ENCODE measurements around the gene KIR2DL3. TPM values are rescaled to one million over a fixed set of nuclear protein-coding genes. Genes with fewer than 3 reads are reported as not detected.
"Not testable (repeated sequence)": the region's sequence is repeated elsewhere in the genome, so short reads cannot be mapped to it uniquely, and the experiment has no call there.

The KIR2DL3 gene
- total RNA-seq, 1 donor from 2014 or later: 0.38 TPM

DNA sequence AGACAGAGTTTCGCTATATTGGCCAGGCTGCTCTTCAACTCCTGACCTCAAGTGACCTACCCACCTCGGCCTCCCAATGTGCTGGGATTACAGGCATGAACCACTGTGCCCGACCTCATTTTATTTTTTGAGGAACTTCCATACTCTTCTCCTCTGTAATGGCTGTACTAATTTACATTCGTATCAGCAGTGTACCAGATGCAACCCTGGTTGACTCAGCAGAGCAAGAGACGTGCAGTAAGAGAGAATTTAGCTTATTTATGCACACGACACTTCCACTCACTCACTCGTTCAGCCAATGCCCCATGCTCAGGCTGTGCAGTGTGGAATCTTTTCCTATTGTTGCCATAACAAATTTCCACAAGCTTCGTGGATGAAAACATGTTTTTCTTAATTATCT, 7.1 kb upstream of the KIR2DL3 start:
- Histone ChIP-seq H3K27me3 (ENCODE audit: low read depth) (no peaks in the 10 kb centered on the region), H3K36me3 (no peaks in the 10 kb centered on the region), H3K27ac (no peak overlapping the region), H3K4me3 (no peak overlapping the region), H3K4me1 (no peaks in the 10 kb centered on the region), H3K9me3 (peaks cover 4% of the 10 kb centered on the region)
- TF ChIP-seq, protein P1, sequence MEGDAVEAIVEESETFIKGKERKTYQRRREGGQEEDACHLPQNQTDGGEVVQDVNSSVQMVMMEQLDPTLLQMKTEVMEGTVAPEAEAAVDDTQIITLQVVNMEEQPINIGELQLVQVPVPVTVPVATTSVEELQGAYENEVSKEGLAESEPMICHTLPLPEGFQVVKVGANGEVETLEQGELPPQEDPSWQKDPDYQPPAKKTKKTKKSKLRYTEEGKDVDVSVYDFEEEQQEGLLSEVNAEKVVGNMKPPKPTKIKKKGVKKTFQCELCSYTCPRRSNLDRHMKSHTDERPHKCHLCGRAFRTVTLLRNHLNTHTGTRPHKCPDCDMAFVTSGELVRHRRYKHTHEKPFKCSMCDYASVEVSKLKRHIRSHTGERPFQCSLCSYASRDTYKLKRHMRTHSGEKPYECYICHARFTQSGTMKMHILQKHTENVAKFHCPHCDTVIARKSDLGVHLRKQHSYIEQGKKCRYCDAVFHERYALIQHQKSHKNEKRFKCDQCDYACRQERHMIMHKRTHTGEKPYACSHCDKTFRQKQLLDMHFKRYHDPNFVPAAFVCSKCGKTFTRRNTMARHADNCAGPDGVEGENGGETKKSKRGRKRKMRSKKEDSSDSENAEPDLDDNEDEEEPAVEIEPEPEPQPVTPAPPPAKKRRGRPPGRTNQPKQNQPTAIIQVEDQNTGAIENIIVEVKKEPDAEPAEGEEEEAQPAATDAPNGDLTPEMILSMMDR (IDR thresholded peaks at IDR 0.05): no peak
- no peak for ATAC-seq
- no peak for DNase-seq
- intact Hi-C loops (cut with DNase I): no loop called here

DNA sequence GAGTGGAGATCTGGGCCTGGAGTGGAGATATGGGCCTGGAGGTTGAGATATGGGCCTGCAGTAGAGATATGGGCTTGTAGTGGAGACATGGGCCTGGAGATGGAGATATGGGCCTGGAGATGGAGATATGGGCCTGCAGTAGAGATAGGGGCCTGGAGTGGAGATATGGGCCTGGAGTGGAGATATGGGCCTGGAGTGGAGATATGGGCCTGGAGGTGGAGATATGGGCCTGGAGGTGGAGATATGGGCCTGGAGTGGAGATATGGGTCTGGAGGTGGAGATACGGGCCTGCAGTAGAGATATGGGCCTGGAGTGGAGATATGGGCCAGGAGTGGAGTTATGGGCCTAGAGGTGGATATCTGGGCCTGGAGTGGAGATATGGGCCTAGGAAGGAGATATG, 402 bp downstream of the KIR2DL3 start:
- intact Hi-C loops (cut with DNase I): no loop called here
- TF ChIP-seq, protein P1 (IDR thresholded peaks at IDR 0.05): no peak
- Histone ChIP-seq H3K9me3 (peaks cover 4% of the 10 kb centered on the region), H3K27me3 (ENCODE audit: low read depth) (no peaks in the 10 kb centered on the region), H3K4me3 (no peak overlapping the region), H3K36me3 (no peaks in the 10 kb centered on the region), H3K27ac (no peak overlapping the region), H3K4me1 (no peaks in the 10 kb centered on the region)
- ATAC-seq: no peak
- DNase-seq: no peak

DNA sequence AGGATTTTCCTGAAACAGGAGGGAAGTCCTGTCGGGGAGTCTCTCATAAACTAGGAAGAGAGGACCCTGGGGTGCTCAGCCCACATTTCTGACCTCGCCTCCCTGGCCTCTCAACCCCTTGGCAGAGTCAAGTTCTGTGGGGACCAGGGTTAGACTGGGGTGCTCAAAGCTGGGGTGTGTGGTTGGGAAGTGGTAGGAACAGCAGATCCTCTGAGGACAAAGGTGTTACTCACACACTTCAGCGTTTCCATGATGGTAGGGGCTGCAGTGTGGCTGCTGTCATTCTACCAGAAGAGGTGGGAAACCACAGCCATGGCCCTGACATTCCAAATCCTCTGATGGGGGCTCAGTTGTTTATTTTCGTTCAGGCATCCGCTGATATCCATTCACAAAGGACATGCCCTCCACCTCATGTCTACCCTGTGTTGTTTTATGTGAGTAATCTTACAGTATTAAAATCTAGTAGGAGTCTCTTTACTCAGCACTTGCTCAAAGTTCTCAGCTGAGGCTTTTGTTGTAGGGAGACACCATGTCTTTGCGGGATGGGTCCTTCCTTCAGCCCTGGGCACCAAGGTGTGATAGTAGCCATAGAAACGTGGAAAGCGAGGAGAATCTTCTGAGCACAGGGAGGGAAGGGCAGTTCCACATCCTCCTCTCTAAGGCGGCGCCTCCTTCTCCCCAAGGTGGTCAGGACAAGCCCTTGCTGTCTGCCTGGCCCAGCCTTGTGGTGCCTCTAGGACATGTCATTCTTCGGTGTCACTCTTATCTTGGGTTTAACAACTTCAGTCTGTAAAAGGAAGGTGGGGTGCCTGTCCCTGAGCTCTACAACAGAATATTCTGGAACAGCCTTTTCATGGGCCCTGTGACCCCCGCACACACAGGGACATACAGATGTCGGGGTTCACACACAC, 1.5 kb downstream of the KIR2DL3 start:
- no peaks in the 10 kb centered on the region for H3K4me1 ChIP-seq
- no peak overlapping the region for H3K4me3 ChIP-seq
- H3K9me3 ChIP-seq: no peaks in the 10 kb centered on the region
- no peak for DNase-seq
- no peaks in the 10 kb centered on the region for H3K36me3 ChIP-seq
- H3K27me3 ChIP-seq (ENCODE audit: low read depth): no peaks in the 10 kb centered on the region
- H3K27ac ChIP-seq: no peak overlapping the region
- intact Hi-C loops (cut with DNase I): no loop called here
- TF ChIP-seq, protein P1 (IDR thresholded peaks at IDR 0.05): no peak
- no peak for ATAC-seq

DNA sequence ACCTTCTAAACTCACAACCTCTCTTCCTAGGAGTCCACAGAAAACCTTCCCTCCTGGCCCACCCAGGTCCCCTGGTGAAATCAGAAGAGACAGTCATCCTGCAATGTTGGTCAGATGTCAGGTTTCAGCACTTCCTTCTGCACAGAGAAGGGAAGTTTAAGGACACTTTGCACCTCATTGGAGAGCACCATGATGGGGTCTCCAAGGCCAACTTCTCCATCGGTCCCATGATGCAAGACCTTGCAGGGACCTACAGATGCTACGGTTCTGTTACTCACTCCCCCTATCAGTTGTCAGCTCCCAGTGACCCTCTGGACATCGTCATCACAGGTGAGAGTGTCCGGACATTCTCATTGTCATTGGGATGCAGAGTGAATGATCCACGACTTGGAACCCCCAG, 3.6 kb downstream of the KIR2DL3 start:
- H3K27ac ChIP-seq; intact Hi-C loops (cut with DNase I); H3K36me3 ChIP-seq; DNase-seq; H3K9me3 ChIP-seq; H3K4me1 ChIP-seq; H3K4me3 ChIP-seq; ATAC-seq; H3K27me3 ChIP-seq (ENCODE audit: low read depth): not testable (repeated sequence)

DNA sequence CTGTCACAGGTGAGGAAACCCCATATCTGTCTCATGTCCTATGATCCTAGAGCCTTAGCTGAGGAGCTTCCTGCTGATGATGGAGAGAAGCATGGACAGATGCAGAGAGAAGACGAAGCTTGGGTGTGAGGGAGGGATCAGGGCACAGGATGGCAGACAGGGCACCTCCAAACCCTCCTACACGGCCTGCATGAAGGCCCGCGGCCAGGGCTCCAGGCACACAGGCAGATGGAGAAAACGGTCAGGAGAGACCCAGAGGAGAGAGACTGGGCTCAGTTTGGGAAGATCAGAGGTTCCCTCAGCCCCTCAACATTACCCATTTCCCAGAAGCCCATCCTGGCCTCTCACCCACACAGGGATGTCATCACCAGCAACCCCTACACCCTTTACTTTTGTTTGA, 5.8 kb downstream of the KIR2DL3 start:
- H3K27me3 ChIP-seq (ENCODE audit: low read depth); ATAC-seq; H3K4me3 ChIP-seq; H3K36me3 ChIP-seq; H3K27ac ChIP-seq; H3K4me1 ChIP-seq; intact Hi-C loops (cut with DNase I); DNase-seq; H3K9me3 ChIP-seq: not testable (repeated sequence)

DNA sequence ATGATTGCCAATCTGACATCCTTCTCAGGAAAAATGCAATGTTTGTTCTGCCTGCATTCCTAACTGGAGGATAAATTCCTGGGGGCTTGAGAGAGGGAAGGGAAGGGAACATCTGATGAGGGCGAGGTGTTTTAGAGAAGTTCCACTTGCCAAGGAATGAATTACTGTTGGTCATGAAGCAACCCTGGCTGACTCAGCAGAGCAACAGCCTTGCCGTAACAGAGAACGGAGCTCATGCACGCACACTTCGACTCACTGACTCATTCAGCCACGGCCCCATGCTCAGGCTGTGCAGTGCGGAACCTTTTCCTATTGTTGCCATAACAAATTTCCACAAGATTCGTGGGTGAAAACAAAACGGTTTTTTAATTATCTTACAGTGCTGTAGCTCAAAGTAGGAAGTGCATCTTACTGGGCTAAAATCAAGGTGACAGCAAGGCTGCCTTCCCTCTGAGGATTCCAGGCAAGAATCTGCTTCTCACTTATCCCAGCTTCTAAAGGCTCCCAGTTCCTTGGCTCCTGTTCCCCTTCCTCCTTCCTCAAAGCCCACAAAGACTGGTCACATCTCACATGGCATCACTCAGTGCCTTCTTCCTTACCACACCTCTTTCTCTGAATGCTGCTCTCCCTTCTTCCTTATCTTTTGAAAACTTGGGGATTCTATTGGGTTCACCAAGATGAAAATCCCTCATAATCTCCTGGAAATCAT, 9.5 kb downstream of the KIR2DL3 start:
- H3K27me3 ChIP-seq (ENCODE audit: low read depth); H3K4me1 ChIP-seq; H3K36me3 ChIP-seq; ATAC-seq; H3K27ac ChIP-seq; intact Hi-C loops (cut with DNase I); H3K4me3 ChIP-seq; H3K9me3 ChIP-seq: not testable (repeated sequence)
- DNase-seq: peak; percentile 68

DNA sequence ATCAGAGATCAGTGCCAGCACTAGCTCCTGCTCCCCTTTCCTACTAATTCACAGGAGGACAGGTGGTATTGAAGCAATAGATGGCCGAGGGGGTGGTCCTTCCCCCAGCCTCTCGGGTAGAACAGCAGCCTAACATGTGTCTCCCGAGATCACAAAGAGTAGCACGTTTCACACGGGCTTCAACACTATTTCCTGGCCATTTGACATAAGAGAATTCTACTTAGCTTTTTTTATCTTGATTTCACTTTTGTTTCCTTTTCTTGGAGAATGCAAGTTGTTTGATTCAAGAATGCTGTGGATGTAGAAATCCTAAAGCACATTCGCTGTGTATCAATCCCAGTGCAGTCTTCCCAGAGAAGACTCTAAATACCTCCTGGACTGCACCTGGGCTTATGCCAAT, 12.0 kb downstream of the KIR2DL3 start:
- H3K27me3 ChIP-seq (ENCODE audit: low read depth); DNase-seq; H3K36me3 ChIP-seq; intact Hi-C loops (cut with DNase I); H3K27ac ChIP-seq; H3K9me3 ChIP-seq; ATAC-seq; H3K4me1 ChIP-seq; H3K4me3 ChIP-seq: not testable (repeated sequence)

DNA sequence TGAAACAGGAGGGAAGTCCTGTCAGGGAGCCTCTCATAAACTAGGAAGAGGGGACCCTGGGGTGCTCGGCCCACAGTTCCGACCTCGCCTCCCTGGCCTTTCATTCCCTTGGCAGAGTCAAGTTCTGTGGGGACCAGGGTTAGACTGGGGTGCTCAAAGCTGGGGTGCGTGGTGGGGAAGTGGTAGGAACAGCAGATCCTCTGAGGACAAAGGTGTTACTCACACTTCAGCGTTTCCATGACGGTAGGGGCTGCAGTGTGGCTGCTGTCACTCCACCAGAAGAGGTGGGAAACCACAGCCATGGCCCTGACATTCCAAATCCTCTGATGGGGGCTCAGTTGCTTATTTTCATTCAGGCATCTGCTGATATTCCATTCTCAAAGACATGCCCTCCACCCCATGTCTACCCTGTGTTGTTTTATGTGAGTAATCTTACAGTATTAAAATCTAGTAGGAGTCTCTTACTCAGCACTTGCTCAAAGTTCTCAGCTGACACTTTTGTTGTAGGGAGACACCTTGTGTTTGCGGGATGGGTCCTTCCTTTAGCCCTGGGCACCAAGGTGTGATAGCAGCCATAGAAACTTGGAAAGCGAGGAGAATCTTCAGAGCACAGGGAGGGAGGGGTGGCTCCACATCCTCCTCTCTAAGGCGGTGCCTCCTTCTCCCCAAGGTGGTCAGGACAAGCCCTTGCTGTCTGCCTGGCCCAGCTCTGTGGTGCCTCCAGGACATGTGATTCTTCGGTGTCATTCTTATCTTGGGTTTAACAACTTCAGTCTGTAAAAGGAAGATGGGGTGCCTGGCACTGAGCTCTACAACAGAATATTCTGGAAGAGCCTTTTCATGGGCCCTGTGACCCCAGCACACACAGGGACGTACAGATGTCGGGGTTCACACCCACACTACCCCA, 18.1 kb downstream of the KIR2DL3 start:
- intact Hi-C loops (cut with DNase I); H3K9me3 ChIP-seq; H3K27ac ChIP-seq; H3K4me1 ChIP-seq; H3K36me3 ChIP-seq; ATAC-seq; DNase-seq; H3K4me3 ChIP-seq; H3K27me3 ChIP-seq (ENCODE audit: low read depth): not testable (repeated sequence)

DNA sequence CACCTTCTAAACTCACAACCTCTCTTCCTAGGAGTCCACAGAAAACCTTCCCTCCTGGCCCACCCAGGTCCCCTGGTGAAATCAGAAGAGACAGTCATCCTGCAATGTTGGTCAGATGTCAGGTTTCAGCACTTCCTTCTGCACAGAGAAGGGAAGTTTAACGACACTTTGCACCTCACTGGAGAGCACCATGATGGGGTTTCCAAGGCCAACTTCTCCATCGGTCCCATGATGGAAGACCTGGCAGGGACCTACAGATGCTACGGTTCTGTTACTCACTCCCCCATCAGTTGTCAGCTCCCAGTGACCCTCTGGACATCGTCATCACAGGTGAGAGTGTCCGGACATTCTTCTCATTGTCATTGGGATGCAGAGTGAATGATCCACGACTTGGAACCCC, 20.3 kb downstream of the KIR2DL3 start:
- H3K27ac ChIP-seq; DNase-seq; H3K27me3 ChIP-seq (ENCODE audit: low read depth); H3K4me1 ChIP-seq; H3K9me3 ChIP-seq; H3K36me3 ChIP-seq; intact Hi-C loops (cut with DNase I); H3K4me3 ChIP-seq; ATAC-seq: not testable (repeated sequence)

DNA sequence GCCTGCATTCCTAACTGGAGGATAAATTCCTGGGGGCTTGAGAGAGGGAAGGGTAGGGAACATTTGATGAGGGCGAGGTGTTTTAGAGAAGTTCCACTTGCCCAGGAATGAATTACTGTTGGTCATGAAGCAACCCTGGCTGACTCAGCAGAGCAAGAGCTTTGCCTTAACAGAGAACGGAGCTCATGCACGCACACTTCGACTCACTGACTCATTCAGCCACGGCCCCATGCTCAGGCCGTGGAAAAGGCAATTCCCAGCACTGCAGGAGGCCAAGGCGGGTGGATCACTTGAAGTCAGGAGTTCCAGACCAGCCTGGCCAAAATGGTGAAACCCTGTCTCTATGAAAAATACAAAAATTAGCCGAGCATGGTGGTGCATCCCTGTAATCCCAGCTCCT, 25.9 kb downstream of the KIR2DL3 start:
- H3K4me3 ChIP-seq; H3K4me1 ChIP-seq; H3K27me3 ChIP-seq (ENCODE audit: low read depth); H3K27ac ChIP-seq; DNase-seq; H3K9me3 ChIP-seq; ATAC-seq; H3K36me3 ChIP-seq; intact Hi-C loops (cut with DNase I): not testable (repeated sequence)

All from lower lobe of right lung (tissue), 2 donors.